GM12891 (cell line): ENCODE results near the gene EFNB1.

Experiments
- PAX5 ChIP-seq: IDR thresholded peaks from 2 replicates; pipeline ENCODE4 v1.6.1; 2011; ENCODE audit warnings: low read length, moderate library complexity, mild to moderate bottlenecking; ENCODE audit not compliant: insufficient read depth, severe bottlenecking
- POLR2A ChIP-seq: IDR thresholded peaks from 2 replicates; pipeline ENCODE4 v1.6.1; 2011; ENCODE audit warnings: low read depth, low read length, control low read depth
- POLR2AphosphoS5 ChIP-seq: IDR thresholded peaks from 2 replicates; pipeline ENCODE4 v1.6.1; 2011; ENCODE audit warnings: low read depth, low read length, control low read depth
- POU2F2 ChIP-seq: IDR thresholded peaks from 2 replicates; pipeline ENCODE4 v1.6.1; 2011; ENCODE audit warnings: low read depth, mild to moderate bottlenecking, control low read depth, low read length, moderate library complexity
- TAF1 ChIP-seq: IDR thresholded peaks from 2 replicates; pipeline ENCODE4 v1.6.1; 2011; ENCODE audit warnings: low read depth, low read length, control low read depth

- TF ChIP-seq PAX5 = no peak
- TF ChIP-seq POU2F2 = no peak
- no peak for TF ChIP-seq POLR2A
- no peak for TF ChIP-seq POLR2AphosphoS5
- no peak for TF ChIP-seq TAF1
Measured at GRCh38 chrX:68795741-68796140, 33.1 kb upstream of the EFNB1 start.
